DND-41 (cell line): ENCODE results near the gene CCL25.
"Not testable (repeated sequence)": the region's sequence is repeated elsewhere in the genome, so short reads cannot be mapped to it uniquely, and the experiment has no call there.

ENCODE experiments used
- ATAC-seq: fragments of 200-7000 bp; cut with Tn5 transposase; 3 replicates; pipeline ENCODE4 v1.9.1; 2021; ENCODE audit warnings: low read depth; ENCODE audit not compliant: insufficient read depth
- DNase-seq: peaks from one replicate; pipeline ENCODE4 v3.0.0-alpha.2; 2020
- H2AFZ ChIP-seq: 2 replicates; pipeline ENCODE4 v1.6.0; 2012; ENCODE audit warnings: low read depth, low read length
- H3K27ac ChIP-seq: 2 replicates; pipeline ENCODE4 v1.5.1; 2012; ENCODE audit warnings: low read length, inconsistent platforms
- H3K27me3 ChIP-seq: fragments of 200-600 bp; sonication (generic); 2 replicates; pipeline ENCODE4 v1.6.0; 2012; ENCODE audit warnings: low read length, mild to moderate bottlenecking, inconsistent platforms; ENCODE audit not compliant: insufficient read depth, poor library complexity
- H3K36me3 ChIP-seq: 2 replicates; pipeline ENCODE4 v1.5.1; 2012; ENCODE audit warnings: low read length, inconsistent platforms; ENCODE audit not compliant: insufficient read depth
- H3K4me1 ChIP-seq: 2 replicates; pipeline ENCODE4 v1.5.1; 2012; ENCODE audit warnings: mild to moderate bottlenecking, low read length; ENCODE audit not compliant: insufficient read depth
- H3K4me2 ChIP-seq: 2 replicates; pipeline ENCODE4 v1.6.0; 2012; ENCODE audit warnings: mild to moderate bottlenecking, moderate library complexity, low read length, inconsistent platforms; ENCODE audit not compliant: insufficient read depth
- H3K4me3 ChIP-seq, 2 experiments: fragments of 200-600 bp in 1 of 2; shearing (Covaris generic) in 1 of 2; 2 replicates each; pipeline ENCODE4 v1.5.1; 2012 to 2016; ENCODE audit warnings: inconsistent platforms in 2 of 2, low read length in 2 of 2, mild to moderate bottlenecking in 2 of 2, low read depth in 1 of 2, moderate library complexity in 1 of 2
- H3K79me2 ChIP-seq: 2 replicates; pipeline ENCODE4 v1.6.0; 2012; ENCODE audit warnings: low read length, inconsistent platforms; ENCODE audit not compliant: insufficient read depth
- H3K9ac ChIP-seq: 2 replicates; pipeline ENCODE4 v1.6.0; 2012; ENCODE audit warnings: low read depth, mild to moderate bottlenecking, inconsistent platforms, low read length, moderate library complexity
- H3K9me3 ChIP-seq: 2 replicates; pipeline ENCODE4 v1.5.1; 2012; ENCODE audit warnings: low read length, moderate library complexity, mild to moderate bottlenecking, inconsistent platforms; ENCODE audit not compliant: insufficient read depth, severe bottlenecking
- H4K20me1 ChIP-seq: 2 replicates; pipeline ENCODE4 v1.6.0; 2012; ENCODE audit warnings: low read length; ENCODE audit not compliant: insufficient read depth
- CTCF ChIP-seq: IDR thresholded peaks from 2 replicates; pipeline ENCODE4 v1.5.1; 2012; ENCODE audit warnings: borderline replicate concordance, low read length, moderate library complexity, mild to moderate bottlenecking; ENCODE audit not compliant: poor library complexity, severe bottlenecking; ENCODE audit errors: extremely low read depth
- EZH2 ChIP-seq: IDR thresholded peaks from 3 replicates; pipeline ENCODE4 v1.6.1; 2012; ENCODE audit warnings: borderline replicate concordance, low read depth, mild to moderate bottlenecking, moderate library complexity, low read length, inconsistent platforms; ENCODE audit not compliant: severe bottlenecking

Gene CCL25

GRCh38 chr19:8025316-8025715, 27.2 kb upstream of the CCL25 start:
- H3K4me1 ChIP-seq, result no peaks in the 10 kb centered on the region
- no peak for DNase-seq
- H3K4me3 ChIP-seq, result no peak overlapping the region
- no peaks in the 10 kb centered on the region for H3K9me3 ChIP-seq
- no peak overlapping the region for H3K4me2 ChIP-seq
- no peak for ATAC-seq
- no peak overlapping the region for H2AFZ ChIP-seq
- H4K20me1 ChIP-seq, result no peaks in the 10 kb centered on the region
- no peaks in the 10 kb centered on the region for H3K79me2 ChIP-seq
- no peaks in the 10 kb centered on the region for H3K27me3 ChIP-seq
- H3K27ac ChIP-seq, result no peak overlapping the region
- H3K36me3 ChIP-seq, result no peaks in the 10 kb centered on the region
- TF ChIP-seq EZH2, result no peak
- TF ChIP-seq CTCF, result no peak
- H3K9ac ChIP-seq, result no peak overlapping the region

- Histone ChIP-seq H3K4me2 (no peak overlapping the region), H3K27ac (no peak overlapping the region), H3K36me3 (no peaks in the 10 kb centered on the region), H3K4me1 (no peaks in the 10 kb centered on the region), H2AFZ (no peak overlapping the region), H3K79me2 (no peaks in the 10 kb centered on the region), H3K9me3 (no peaks in the 10 kb centered on the region), H3K4me3 (no peak overlapping the region), H4K20me1 (no peaks in the 10 kb centered on the region), H3K27me3 (no peaks in the 10 kb centered on the region), H3K9ac (no peak overlapping the region)
- DNase-seq (no peak), ATAC-seq (no peak)
- TF ChIP-seq CTCF (no peak), EZH2 (no peak)
These were observed 23.5 kb upstream of the CCL25 start for GRCh38 chr19:8028951-8029491.

- H3K36me3 ChIP-seq, result no peaks in the 10 kb centered on the region
- ATAC-seq, result no peak
- no peak overlapping the region for H3K9ac ChIP-seq
- H4K20me1 ChIP-seq, result no peaks in the 10 kb centered on the region
- no peak overlapping the region for H3K4me2 ChIP-seq
- no peak for DNase-seq
- no peak overlapping the region for H3K4me3 ChIP-seq
- TF ChIP-seq EZH2, result no peak
- no peak for TF ChIP-seq CTCF
- no peaks in the 10 kb centered on the region for H3K79me2 ChIP-seq
- H3K4me1 ChIP-seq, result no peaks in the 10 kb centered on the region
- H3K27me3 ChIP-seq, result no peaks in the 10 kb centered on the region
- no peak overlapping the region for H2AFZ ChIP-seq
- no peak overlapping the region for H3K27ac ChIP-seq
- no peaks in the 10 kb centered on the region for H3K9me3 ChIP-seq
These were observed 21.6 kb upstream of the CCL25 start for GRCh38 chr19:8030960-8031359.

- not testable (repeated sequence) for H3K27me3 ChIP-seq, H3K27ac ChIP-seq, H3K9me3 ChIP-seq, H3K79me2 ChIP-seq, H3K9ac ChIP-seq, H4K20me1 ChIP-seq, H2AFZ ChIP-seq, H3K4me3 ChIP-seq, ATAC-seq, DNase-seq, H3K4me1 ChIP-seq, H3K4me2 ChIP-seq, H3K36me3 ChIP-seq
These were observed 19.0 kb upstream of the CCL25 start for GRCh38 chr19:8033287-8034177.
